ENCODE data around the gene CEP19. TPM values are rescaled to one million over a fixed set of nuclear protein-coding genes. Genes with fewer than 3 reads are reported as not detected.
"Not testable (repeated sequence)": the region's sequence is repeated elsewhere in the genome, so short reads cannot be mapped to it uniquely, and the experiment has no call there.

CEP19 gene
- polyA plus RNA-seq, 1 donor from 2014 or later = 43.1 TPM

DNA sequence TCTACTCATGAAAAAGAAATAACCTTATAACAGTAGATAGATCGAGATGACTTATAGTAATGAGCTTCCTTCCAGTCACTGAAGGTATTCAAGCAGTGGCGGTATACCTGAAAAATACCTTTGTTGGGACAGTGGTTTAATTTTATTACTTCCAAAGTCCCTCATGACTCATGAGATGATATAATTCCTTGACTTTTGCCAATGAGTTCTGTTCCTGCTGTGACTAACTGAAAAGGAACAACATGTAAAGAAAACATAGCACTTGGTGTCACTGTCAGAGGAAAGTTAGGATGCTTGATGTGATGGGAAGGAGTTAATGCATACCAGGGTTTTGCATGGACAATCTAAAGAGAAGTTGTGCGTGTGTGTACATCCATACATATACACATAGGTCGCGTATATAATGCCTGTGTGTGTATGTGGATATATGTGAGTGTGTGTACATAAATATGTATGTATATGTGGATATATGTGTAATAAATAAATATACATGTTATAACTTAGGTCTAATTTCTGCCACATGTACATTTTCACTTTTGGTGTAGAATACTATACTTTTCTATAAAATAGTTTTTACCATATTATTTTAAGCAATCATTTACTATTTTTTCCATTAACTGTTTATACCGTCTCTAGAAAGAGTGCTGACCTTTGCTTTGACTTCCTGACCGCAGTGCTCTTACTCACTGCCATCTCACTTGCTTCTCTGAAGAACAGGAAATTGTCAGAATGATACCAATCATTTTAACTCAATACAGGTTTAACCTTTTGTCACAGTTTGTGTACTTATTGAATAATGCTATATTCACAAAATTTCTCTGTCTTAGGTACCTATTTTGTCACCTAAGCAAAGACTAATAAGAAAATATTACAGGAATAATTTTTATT, 15.0 kb upstream of the CEP19 start:
- no peaks in the 10 kb centered on the region for H3K9me3 ChIP-seq (ENCODE audit: low read length)
- no peaks in the 10 kb centered on the region for H3K79me2 ChIP-seq (replicated peaks; ENCODE audit: insufficient read depth, low read length)
- no peak overlapping the region for H3K4me3 ChIP-seq (ENCODE audit: low read length)
- no peaks in the 10 kb centered on the region for H3F3A ChIP-seq (ENCODE audit: insufficient read depth, low read length, poor library complexity, severe bottlenecking)
- H3K4me2 ChIP-seq (ENCODE audit: low read length) = no peak overlapping the region
- H4K20me1 ChIP-seq (ENCODE audit: insufficient read depth) = no peaks in the 10 kb centered on the region
- no peaks in the 10 kb centered on the region for H3K27me3 ChIP-seq (ENCODE audit: insufficient read depth, low read depth, low read length)
- no peaks in the 10 kb centered on the region for H3K9me2 ChIP-seq (ENCODE audit: insufficient read depth, low read length)
- no peak for TF ChIP-seq SMC3 (conservative IDR thresholded peaks at IDR 0.05; ENCODE audit: poor library complexity)
- TF ChIP-seq RAD21 (conservative IDR thresholded peaks at IDR 0.05) = no peak
- TF ChIP-seq EZH2 (IDR thresholded peaks at IDR 0.05; ENCODE audit: borderline replicate concordance, insufficient read depth, low read length, poor library complexity, severe bottlenecking) = no peak
- TF ChIP-seq CTCF (IDR thresholded peaks at IDR 0.05; ENCODE audit: poor library complexity, severe bottlenecking) = no peak
- TF ChIP-seq TAF1 (IDR thresholded peaks at IDR 0.05; ENCODE audit: low read depth) = no peak
- no peak for TF ChIP-seq EP300 (conservative IDR thresholded peaks at IDR 0.05; ENCODE audit: poor library complexity, severe bottlenecking)
- TF ChIP-seq MXI1 (conservative IDR thresholded peaks at IDR 0.05; ENCODE audit: poor library complexity, severe bottlenecking) = no peak
- TF ChIP-seq, protein P1, sequence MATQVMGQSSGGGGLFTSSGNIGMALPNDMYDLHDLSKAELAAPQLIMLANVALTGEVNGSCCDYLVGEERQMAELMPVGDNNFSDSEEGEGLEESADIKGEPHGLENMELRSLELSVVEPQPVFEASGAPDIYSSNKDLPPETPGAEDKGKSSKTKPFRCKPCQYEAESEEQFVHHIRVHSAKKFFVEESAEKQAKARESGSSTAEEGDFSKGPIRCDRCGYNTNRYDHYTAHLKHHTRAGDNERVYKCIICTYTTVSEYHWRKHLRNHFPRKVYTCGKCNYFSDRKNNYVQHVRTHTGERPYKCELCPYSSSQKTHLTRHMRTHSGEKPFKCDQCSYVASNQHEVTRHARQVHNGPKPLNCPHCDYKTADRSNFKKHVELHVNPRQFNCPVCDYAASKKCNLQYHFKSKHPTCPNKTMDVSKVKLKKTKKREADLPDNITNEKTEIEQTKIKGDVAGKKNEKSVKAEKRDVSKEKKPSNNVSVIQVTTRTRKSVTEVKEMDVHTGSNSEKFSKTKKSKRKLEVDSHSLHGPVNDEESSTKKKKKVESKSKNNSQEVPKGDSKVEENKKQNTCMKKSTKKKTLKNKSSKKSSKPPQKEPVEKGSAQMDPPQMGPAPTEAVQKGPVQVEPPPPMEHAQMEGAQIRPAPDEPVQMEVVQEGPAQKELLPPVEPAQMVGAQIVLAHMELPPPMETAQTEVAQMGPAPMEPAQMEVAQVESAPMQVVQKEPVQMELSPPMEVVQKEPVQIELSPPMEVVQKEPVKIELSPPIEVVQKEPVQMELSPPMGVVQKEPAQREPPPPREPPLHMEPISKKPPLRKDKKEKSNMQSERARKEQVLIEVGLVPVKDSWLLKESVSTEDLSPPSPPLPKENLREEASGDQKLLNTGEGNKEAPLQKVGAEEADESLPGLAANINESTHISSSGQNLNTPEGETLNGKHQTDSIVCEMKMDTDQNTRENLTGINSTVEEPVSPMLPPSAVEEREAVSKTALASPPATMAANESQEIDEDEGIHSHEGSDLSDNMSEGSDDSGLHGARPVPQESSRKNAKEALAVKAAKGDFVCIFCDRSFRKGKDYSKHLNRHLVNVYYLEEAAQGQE (IDR thresholded peaks at IDR 0.05; ENCODE audit: borderline replicate concordance) = no peak
- no peak for TF ChIP-seq POLR2AphosphoS5 (IDR thresholded peaks at IDR 0.05)
- no peak overlapping the region for H3K27ac ChIP-seq (ENCODE audit: low read length)
- no peak overlapping the region for H3K9ac ChIP-seq (ENCODE audit: low read length)
- H3K36me3 ChIP-seq (ENCODE audit: insufficient read depth, low read length) = no peaks in the 10 kb centered on the region
- H2AFZ ChIP-seq (ENCODE audit: low read depth, low read length) = no peak overlapping the region

DNA sequence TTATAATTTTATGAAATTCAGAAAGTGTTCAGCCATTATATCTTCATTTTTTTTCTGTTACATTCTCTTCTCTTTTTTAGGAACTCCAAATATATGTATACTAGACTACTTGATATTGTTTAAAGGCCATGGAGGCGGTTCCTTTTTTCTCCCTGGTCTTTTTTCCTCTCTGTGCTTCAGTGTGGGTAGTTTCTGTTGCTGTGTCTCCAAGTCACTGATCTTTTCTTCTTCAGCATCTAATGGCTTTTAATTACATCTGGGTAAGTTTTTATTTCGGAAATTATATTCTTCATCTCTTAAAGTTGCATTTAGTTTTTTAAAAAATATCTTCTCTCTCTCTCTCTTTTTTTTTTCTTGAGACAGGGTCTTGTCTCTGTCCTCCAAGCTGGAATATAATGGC, 9.0 kb upstream of the CEP19 start:
- no peaks in the 10 kb centered on the region for H3F3A ChIP-seq (ENCODE audit: insufficient read depth, low read length, poor library complexity, severe bottlenecking)
- H3K27me3 ChIP-seq (ENCODE audit: insufficient read depth, low read depth, low read length) = no peaks in the 10 kb centered on the region
- H3K9ac ChIP-seq (ENCODE audit: low read length) = no peak overlapping the region
- no peaks in the 10 kb centered on the region for H4K20me1 ChIP-seq (ENCODE audit: insufficient read depth)
- H2AFZ ChIP-seq (ENCODE audit: low read depth, low read length) = no peak overlapping the region
- no peak overlapping the region for H3K4me3 ChIP-seq (ENCODE audit: low read length)
- H3K9me2 ChIP-seq (ENCODE audit: insufficient read depth, low read length) = no peaks in the 10 kb centered on the region
- H3K9me3 ChIP-seq (ENCODE audit: low read length) = no peaks in the 10 kb centered on the region
- H3K27ac ChIP-seq (ENCODE audit: low read length) = no peak overlapping the region
- H3K36me3 ChIP-seq (ENCODE audit: insufficient read depth, low read length) = no peaks in the 10 kb centered on the region
- H3K79me2 ChIP-seq (replicated peaks; ENCODE audit: insufficient read depth, low read length) = no peaks in the 10 kb centered on the region
- TF ChIP-seq, protein P1 (IDR thresholded peaks at IDR 0.05; ENCODE audit: borderline replicate concordance) = no peak
- TF ChIP-seq MXI1 (conservative IDR thresholded peaks at IDR 0.05; ENCODE audit: poor library complexity, severe bottlenecking) (no peak), POLR2AphosphoS5 (IDR thresholded peaks at IDR 0.05) (no peak), RAD21 (conservative IDR thresholded peaks at IDR 0.05) (no peak), SMC3 (conservative IDR thresholded peaks at IDR 0.05; ENCODE audit: poor library complexity) (no peak), EZH2 (IDR thresholded peaks at IDR 0.05; ENCODE audit: borderline replicate concordance, insufficient read depth, low read length, poor library complexity, severe bottlenecking) (no peak), TAF1 (IDR thresholded peaks at IDR 0.05; ENCODE audit: low read depth) (no peak), EP300 (conservative IDR thresholded peaks at IDR 0.05; ENCODE audit: poor library complexity, severe bottlenecking) (no peak), CTCF (IDR thresholded peaks at IDR 0.05; ENCODE audit: poor library complexity, severe bottlenecking) (no peak)
- H3K4me2 ChIP-seq (ENCODE audit: low read length) = no peak overlapping the region

- not testable (repeated sequence) for H3K27me3 ChIP-seq (ENCODE audit: insufficient read depth, low read depth, low read length)
These were observed 5.1 kb upstream of the CEP19 start for GRCh38 chr3:196717162-196717561.

More at GRCh38 chr3:196717162-196717561, 5.1 kb upstream of the CEP19 start:
- not testable (repeated sequence) for H2AFZ ChIP-seq (ENCODE audit: low read depth, low read length); H3K4me3 ChIP-seq (ENCODE audit: low read length); H3K79me2 ChIP-seq (replicated peaks; ENCODE audit: insufficient read depth, low read length); H3K9me3 ChIP-seq (ENCODE audit: low read length); H3K9ac ChIP-seq (ENCODE audit: low read length); H3F3A ChIP-seq (ENCODE audit: insufficient read depth, low read length, poor library complexity, severe bottlenecking); H3K27ac ChIP-seq (ENCODE audit: low read length); H3K4me2 ChIP-seq (ENCODE audit: low read length); H3K36me3 ChIP-seq (ENCODE audit: insufficient read depth, low read length); H3K9me2 ChIP-seq (ENCODE audit: insufficient read depth, low read length); H4K20me1 ChIP-seq (ENCODE audit: insufficient read depth)

All from neural cell (in vitro differentiated cells).